HG02571 (cell line): ENCODE data around the gene MARF1.
"Not testable (repeated sequence)": the region's sequence is repeated elsewhere in the genome, so short reads cannot be mapped to it uniquely, and the experiment has no call there.

Experiments used
- ATAC-seq: cut with Tn5 transposase; IDR thresholded peaks from one replicate; pipeline ENCODE4 v1.9.1; 2021; ENCODE audit warnings: mild to moderate bottlenecking, moderate library complexity; ENCODE audit not compliant: unreplicated experiment

Gene MARF1

GRCh38 chr16:15643048-15643945 is at the start of gene MARF1:
MARF1 (minus strand) TSS chr16:15643154; CDS start chr16:15639233, 3,921 bp downstream.
- ATAC-seq = peak; percentile 58

- not testable (repeated sequence) for ATAC-seq
Observed at GRCh38 chr16:15692508-15692907, 49.6 kb upstream of the MARF1 start.

- ATAC-seq = no peak
Observed at GRCh38 chr16:15691046-15691445, 48.1 kb upstream of the MARF1 start.

GRCh38 chr16:15690296-15690695 is 47.3 kb upstream of the MARF1 start:
- ATAC-seq = no peak

GRCh38 chr16:15689290-15689689 is 46.3 kb upstream of the MARF1 start:
- no peak for ATAC-seq

GRCh38 chr16:15686287-15686686 is 43.3 kb upstream of the MARF1 start:
- no peak for ATAC-seq

- no peak for ATAC-seq
Observed at GRCh38 chr16:15682105-15682570, 39.2 kb upstream of the MARF1 start.

- ATAC-seq = no peak
Observed at GRCh38 chr16:15677447-15677846, 34.5 kb upstream of the MARF1 start.

- ATAC-seq = no peak
Observed at GRCh38 chr16:15676506-15676905, 33.6 kb upstream of the MARF1 start.

- no peak for ATAC-seq
Observed at GRCh38 chr16:15674571-15674970, 31.6 kb upstream of the MARF1 start.

GRCh38 chr16:15672514-15673167 is 29.7 kb upstream of the MARF1 start:
- no peak for ATAC-seq

- not testable (repeated sequence) for ATAC-seq
Observed at GRCh38 chr16:15672127-15672513, 29.2 kb upstream of the MARF1 start.

GRCh38 chr16:15671530-15672117 is 28.7 kb upstream of the MARF1 start:
- no peak for ATAC-seq

GRCh38 chr16:15667091-15667742 is 24.3 kb upstream of the MARF1 start:
- ATAC-seq = no peak

- no peak for ATAC-seq
Observed at GRCh38 chr16:15665107-15665506, 22.2 kb upstream of the MARF1 start.

GRCh38 chr16:15660203-15660601 is 17.2 kb upstream of the MARF1 start:
- ATAC-seq = no peak

GRCh38 chr16:15658556-15658955 is 15.6 kb upstream of the MARF1 start:
- ATAC-seq = no peak

GRCh38 chr16:15658149-15658548 is 15.2 kb upstream of the MARF1 start:
- ATAC-seq = no peak

- not testable (repeated sequence) for ATAC-seq
Observed at GRCh38 chr16:15655561-15655960, 12.6 kb upstream of the MARF1 start.

- ATAC-seq = no peak
Observed at GRCh38 chr16:15654591-15654990, 11.6 kb upstream of the MARF1 start.

- no peak for ATAC-seq
Observed at GRCh38 chr16:15653227-15653626, 10.3 kb upstream of the MARF1 start.
